ENCODE results near the gene THRSP.
"Not testable (repeated sequence)": the region's sequence is repeated elsewhere in the genome, so short reads cannot be mapped to it uniquely, and the experiment has no call there.

Gene THRSP

GRCh38 chr11:78039391-78039918, 24.2 kb upstream of the THRSP start:
- no peak for FAIRE-seq

GRCh38 chr11:78039919-78040671, 23.6 kb upstream of the THRSP start:
- FAIRE-seq = no peak

- no peak for FAIRE-seq
Observed at GRCh38 chr11:78040691-78041379, 22.8 kb upstream of the THRSP start.

- FAIRE-seq = not testable (repeated sequence)
Observed at GRCh38 chr11:78041380-78041719, 22.3 kb upstream of the THRSP start.

- FAIRE-seq = no peak
Observed at GRCh38 chr11:78041843-78042440, 21.7 kb upstream of the THRSP start.

GRCh38 chr11:78044706-78045105, 19.0 kb upstream of the THRSP start:
- no peak for FAIRE-seq

GRCh38 chr11:78045851-78046485, 17.7 kb upstream of the THRSP start:
- FAIRE-seq = no peak

- FAIRE-seq = no peak
Observed at GRCh38 chr11:78046486-78046854, 17.2 kb upstream of the THRSP start.

- FAIRE-seq = no peak
Observed at GRCh38 chr11:78048561-78048960, 15.1 kb upstream of the THRSP start.

GRCh38 chr11:78049348-78049747, 14.3 kb upstream of the THRSP start:
- FAIRE-seq = no peak

- no peak for FAIRE-seq
Observed at GRCh38 chr11:78050964-78051831, 12.5 kb upstream of the THRSP start.

- no peak for FAIRE-seq
Observed at GRCh38 chr11:78054971-78055370, 8.7 kb upstream of the THRSP start.

GRCh38 chr11:78056093-78056492, 7.6 kb upstream of the THRSP start:
- no peak for FAIRE-seq

- FAIRE-seq = no peak
Observed at GRCh38 chr11:78057462-78058055, 6.1 kb upstream of the THRSP start.

GRCh38 chr11:78059749-78060328, 3.8 kb upstream of the THRSP start:
- FAIRE-seq = not testable (repeated sequence)

- no peak for FAIRE-seq
Observed at GRCh38 chr11:78060533-78060932, 3.1 kb upstream of the THRSP start.

GRCh38 chr11:78061088-78061920, 2.4 kb upstream of the THRSP start:
- no peak for FAIRE-seq

GRCh38 chr11:78061921-78062311, 1.7 kb upstream of the THRSP start:
- FAIRE-seq = no peak

GRCh38 chr11:78062671-78063070, 990 bp upstream of the THRSP start:
- no peak for FAIRE-seq

- FAIRE-seq = no peak
Observed at GRCh38 chr11:78065203-78065602, 1.5 kb downstream of the THRSP start.

- FAIRE-seq = no peak
Observed at GRCh38 chr11:78066471-78066870, 2.8 kb downstream of the THRSP start.
